GM19372 (cell line): ENCODE measurements around the gene C3orf62.

Experiments used
- ATAC-seq: cut with Tn5 transposase; IDR thresholded peaks from one replicate; pipeline ENCODE4 v1.9.1; 2021; ENCODE audit warnings: mild to moderate bottlenecking, low read depth, moderate library complexity; ENCODE audit not compliant: unreplicated experiment

The C3orf62 gene

DNA sequence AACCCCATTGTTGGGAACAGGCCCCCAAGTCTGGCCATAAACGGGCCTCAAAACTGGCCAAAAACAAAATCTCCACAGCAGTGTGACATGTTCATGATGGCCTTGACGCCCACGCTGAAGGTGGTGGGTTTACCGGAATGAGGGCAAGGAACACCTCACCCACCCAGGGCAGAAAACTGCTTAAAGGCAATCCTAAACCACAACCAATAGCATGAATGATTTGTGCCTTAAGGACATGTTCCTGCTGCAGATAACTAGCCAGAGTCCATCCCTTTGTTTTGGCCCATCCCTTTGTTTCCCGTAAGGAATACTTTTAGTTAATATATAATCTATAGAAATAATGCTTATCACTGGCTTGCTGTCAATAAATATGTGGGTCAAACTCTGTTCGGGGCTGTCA is 57.9 kb downstream of the C3orf62 start:
- ATAC-seq: no peak
